PFSK-1 (cell line): ENCODE results near the gene RERE.

ENCODE experiments used
- POLR2AphosphoS5 ChIP-seq: IDR thresholded peaks from 2 replicates; pipeline ENCODE4 v1.6.1; 2012; ENCODE audit warnings: low read depth, mild to moderate bottlenecking, control low read depth, low read length, moderate library complexity
- SIN3A ChIP-seq: IDR thresholded peaks from 2 replicates; pipeline ENCODE4 v1.6.1; 2012; ENCODE audit warnings: mild to moderate bottlenecking, low read length, moderate library complexity, borderline replicate concordance; ENCODE audit not compliant: insufficient read depth
- TF ChIP-seq, protein P1 (sequence below), 2 experiments: IDR thresholded peaks; 2 replicates each; pipeline versions ENCODE4 v1.6.1 to v1.8.0; 2011 to 2012; ENCODE audit warnings: low read depth in 2 of 2, low read length in 2 of 2, control low read depth in 1 of 2, inconsistent platforms in 1 of 2, mild to moderate bottlenecking in 1 of 2, moderate library complexity in 1 of 2; ENCODE audit not compliant: insufficient read depth in 1 of 2

DNA sequence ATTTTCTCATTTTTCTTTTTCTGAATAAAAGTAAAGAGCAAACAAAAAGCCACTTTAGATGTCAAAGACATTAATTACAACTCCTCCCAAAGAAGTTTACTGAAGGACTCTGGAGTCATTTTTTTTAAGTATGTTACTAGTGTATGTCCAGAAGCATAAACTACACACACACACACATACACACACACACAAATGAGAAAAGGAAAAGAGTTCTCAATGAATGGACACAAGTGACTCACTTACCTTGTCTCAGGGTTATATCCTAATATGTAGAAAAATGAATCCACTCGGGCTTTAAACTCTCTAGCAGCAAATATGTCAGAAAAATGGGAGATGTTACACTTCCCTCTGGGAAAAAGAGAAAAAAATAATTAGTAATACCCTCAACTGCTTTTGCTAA is 276.5 kb downstream of the RERE start:
- TF ChIP-seq POLR2AphosphoS5 (no peak), SIN3A (no peak)
- TF ChIP-seq, protein P1, sequence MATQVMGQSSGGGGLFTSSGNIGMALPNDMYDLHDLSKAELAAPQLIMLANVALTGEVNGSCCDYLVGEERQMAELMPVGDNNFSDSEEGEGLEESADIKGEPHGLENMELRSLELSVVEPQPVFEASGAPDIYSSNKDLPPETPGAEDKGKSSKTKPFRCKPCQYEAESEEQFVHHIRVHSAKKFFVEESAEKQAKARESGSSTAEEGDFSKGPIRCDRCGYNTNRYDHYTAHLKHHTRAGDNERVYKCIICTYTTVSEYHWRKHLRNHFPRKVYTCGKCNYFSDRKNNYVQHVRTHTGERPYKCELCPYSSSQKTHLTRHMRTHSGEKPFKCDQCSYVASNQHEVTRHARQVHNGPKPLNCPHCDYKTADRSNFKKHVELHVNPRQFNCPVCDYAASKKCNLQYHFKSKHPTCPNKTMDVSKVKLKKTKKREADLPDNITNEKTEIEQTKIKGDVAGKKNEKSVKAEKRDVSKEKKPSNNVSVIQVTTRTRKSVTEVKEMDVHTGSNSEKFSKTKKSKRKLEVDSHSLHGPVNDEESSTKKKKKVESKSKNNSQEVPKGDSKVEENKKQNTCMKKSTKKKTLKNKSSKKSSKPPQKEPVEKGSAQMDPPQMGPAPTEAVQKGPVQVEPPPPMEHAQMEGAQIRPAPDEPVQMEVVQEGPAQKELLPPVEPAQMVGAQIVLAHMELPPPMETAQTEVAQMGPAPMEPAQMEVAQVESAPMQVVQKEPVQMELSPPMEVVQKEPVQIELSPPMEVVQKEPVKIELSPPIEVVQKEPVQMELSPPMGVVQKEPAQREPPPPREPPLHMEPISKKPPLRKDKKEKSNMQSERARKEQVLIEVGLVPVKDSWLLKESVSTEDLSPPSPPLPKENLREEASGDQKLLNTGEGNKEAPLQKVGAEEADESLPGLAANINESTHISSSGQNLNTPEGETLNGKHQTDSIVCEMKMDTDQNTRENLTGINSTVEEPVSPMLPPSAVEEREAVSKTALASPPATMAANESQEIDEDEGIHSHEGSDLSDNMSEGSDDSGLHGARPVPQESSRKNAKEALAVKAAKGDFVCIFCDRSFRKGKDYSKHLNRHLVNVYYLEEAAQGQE (IDR thresholded peaks at IDR 0.05; ENCODE audit: insufficient read depth in 1 of 2, low read depth in 2 of 2, low read length in 2 of 2) = no peak
